GM18951 (cell line): ENCODE results near the gene ARMH2.

Experiments
- POLR2A ChIP-seq: IDR thresholded peaks from 4 replicates; pipeline ENCODE4 v1.6.1; 2011; ENCODE audit warnings: mild to moderate bottlenecking; ENCODE audit not compliant: insufficient read length, insufficient read depth; ENCODE audit errors: extremely low read depth
- in situ Hi-C: fragments of 300-500 bp; cut with MboI; formaldehyde crosslinking; loops from one replicate; pipeline ENCODE4 v1.12.0; 2022; ENCODE audit warnings: low sequenced_read_pairs, mixed read lengths, inconsistent platforms; ENCODE audit not compliant: unreplicated experiment

The ARMH2 gene

DNA sequence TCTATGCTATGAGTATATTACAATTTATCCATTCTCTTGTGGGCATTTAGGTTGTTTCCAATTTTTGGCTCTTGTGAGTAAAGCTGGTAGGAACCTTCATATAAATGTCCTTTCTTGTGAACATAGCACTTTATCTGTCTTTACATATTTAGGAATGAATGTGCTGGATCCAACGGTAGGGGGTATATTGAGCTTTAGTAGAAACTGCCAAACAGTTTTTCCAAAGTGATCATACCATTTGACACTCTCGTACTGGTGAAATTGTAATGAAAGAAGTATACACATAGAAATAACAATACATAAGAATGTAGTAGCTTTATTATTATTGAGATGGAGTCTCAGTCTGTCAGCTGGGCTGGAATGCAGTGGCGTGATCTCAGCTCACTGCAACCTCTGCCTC lies 30.9 kb upstream of the ARMH2 start:
- in situ Hi-C loops, result no loop called here
- no peak for TF ChIP-seq POLR2A

DNA sequence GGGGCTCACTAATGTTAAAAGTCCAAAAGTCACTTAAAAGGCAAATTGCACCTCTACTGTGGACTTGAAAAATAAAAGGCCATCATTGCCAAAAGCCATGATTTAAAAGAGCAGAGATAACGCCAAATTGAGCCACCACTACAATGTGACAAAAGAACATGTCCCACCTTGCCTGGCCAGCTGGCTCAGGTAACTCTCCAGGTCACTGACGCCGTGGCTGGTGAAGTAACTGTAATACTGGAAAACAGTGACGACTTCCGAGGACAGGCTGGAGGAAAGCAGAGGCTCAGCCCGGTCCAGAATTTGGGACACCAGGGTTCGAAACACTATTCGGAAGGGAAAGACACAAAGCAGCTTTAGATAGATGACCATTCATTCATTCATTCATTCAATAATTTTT lies 29.3 kb upstream of the ARMH2 start:
- in situ Hi-C loops, result no loop called here
- no peak for TF ChIP-seq POLR2A

DNA sequence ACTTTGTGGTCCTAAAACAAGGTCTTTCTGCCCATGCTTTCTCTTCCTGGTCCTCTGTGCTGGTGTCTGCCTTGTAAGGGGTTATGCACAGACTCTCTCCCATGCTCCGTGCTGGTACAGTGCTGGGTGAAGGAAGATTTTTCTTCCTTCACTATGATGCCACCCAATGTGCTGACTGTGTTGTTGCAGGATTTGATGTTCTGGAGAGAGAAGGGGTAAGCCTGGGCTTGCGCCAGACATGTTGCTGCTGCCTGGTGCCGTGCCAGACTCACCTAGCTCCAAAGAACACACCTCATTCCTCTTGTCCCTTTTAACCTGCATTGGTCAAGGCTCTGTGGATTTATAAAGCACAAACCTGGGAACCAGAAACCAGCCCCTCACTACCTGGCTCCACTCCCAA lies 28.4 kb upstream of the ARMH2 start:
- no peak for TF ChIP-seq POLR2A
- in situ Hi-C loops, result no loop called here

DNA sequence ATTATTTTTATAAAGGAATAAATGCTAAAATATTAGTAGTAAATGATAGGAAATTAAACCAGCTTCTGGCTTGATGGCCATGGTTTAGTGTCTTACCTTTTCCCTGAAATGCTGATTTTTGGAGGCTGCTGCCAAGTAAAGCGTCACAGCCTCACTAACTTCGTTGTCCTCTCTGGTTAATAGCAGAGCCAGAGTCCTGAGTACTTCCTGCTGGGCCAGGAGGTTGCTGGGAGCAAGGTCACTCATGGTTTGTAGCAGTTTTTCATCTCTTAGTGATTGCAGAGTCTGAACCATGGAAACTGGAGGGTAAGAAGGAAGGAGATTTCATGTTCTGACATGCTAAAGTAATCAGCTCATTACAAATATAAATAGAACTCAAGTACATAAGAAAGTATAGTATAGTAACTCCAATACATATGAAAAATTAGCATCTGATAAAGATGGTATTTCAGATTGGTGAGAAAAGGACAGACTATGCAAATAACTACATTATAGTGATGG lies 26.5 kb upstream of the ARMH2 start:
- in situ Hi-C loops, result no loop called here
- no peak for TF ChIP-seq POLR2A

DNA sequence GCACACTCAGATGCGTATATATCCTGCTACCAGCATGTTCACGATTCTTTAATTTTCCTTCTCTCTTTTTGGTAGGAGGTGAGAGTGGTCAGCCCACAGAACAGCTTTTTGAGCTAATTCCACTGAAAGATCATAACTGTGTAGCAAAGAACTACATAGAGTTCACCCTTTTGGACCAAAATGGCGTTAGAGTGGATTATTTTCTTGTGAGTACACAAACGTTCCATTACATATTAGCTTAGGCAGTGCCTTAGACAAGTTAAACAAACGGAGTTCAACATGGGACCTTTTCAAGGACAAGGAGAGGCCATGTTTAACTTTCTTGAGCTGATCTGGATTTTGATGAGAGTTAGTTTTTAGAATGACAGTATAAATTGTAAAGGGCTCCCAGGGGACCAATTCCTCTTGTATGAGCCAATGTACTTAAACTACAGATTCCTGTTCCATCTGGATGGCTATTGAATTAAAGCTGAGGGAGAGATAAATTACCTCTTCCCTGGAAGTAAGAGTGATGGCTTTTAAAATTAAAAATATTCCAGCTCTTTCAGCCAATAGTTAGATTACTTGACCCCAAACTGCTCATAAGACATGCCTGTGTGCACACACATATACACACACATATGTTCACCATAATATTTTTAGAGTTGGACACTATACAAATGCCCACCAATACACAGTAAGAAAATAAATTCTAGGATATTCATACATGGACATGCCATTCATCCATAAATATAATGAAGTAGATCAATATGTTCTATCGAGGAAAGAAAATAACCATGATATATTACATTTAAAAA lies 25.6 kb upstream of the ARMH2 start:
- TF ChIP-seq POLR2A, result no peak
- in situ Hi-C loops, result no loop called here

DNA sequence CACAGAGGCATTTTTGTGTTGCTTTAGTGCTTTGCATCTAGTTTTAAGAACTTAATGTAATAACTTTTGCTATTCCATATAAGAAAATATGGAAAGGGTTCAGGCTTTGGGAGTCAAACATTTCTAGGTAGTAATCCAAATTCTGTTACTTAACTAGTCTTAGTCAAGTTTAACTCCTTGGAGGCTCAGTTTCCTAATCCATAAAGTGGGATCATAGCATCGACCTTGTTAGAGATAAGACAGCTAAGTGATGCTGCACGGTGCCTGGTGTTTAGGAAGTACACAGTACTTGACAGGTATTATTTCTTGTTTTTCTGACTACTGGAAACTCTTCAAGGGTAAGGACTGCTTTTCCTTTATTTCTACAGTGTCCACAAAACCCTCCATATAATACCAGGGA lies 24.5 kb upstream of the ARMH2 start:
- no peak for TF ChIP-seq POLR2A

DNA sequence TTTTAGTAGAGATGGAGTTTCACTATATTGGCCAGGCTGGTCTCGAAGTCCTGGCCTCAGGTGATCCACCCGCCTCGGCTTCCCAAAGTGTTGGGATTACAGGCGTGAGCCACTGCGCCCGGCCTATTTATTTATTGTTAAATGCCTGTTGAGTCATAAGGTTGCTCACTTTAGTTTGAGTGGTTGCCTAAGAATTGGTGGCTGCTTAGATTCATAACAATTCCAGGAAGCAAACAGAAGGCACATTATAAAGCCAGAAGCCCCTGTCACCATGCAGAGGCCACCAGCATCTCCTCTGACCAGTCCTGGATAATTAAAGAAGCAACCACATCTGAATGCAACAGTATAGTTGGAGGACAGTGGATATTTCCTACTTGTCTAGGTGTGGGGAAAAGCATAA lies 24.0 kb upstream of the ARMH2 start:
- no peak for TF ChIP-seq POLR2A
- in situ Hi-C loops, result no loop called here

More for the DNA sequence above, 24.5 kb upstream of the ARMH2 start:
- in situ Hi-C loops, result no loop called here

DNA sequence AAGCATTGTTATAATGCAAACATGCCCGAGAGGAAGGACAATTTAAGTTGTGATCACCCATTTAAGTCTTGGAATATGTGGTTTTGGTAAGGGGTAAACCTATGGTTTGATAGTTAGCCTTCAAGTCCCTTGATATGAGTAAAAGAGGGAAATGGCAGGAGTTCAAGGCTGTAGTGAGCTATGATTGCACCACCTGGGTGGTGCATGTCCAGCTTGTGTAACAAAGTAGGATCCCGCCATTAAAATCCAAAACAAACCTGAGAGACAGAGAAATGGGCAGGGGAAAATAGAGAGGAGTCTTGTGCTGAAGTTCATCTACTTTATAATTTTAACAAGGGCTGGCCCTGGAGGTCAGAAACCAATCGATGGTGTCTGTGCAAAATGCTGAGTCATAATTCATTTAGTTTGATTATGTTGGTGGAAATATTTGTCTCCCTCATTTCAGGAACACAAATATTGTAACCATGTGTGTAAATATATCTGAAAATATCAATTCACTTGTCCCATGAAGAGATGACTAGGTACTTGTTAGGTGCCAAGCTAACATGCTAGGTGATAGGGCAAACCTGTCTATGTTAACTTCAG lies 23.2 kb upstream of the ARMH2 start:
- TF ChIP-seq POLR2A, result no peak
- in situ Hi-C loops, result no loop called here

DNA sequence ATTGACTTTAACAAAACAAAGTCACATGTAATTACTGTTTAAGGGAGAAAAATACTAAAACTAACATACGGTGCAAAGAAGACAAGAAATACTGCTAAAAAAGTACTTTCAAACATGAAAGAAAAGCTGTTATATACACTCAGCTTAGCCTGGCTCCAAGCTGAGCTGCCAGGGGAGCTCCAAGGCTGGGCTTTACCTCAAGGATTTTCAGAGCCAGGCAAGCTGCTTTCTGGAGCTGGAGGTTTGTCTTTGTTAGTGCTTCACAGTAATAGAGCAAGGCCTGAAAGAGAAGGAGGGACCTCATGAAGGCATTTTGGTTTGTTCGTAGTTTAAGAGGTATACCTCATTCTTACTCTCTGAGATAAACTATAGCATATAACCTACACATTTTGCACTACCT lies 19.6 kb upstream of the ARMH2 start:
- in situ Hi-C loops, result no loop called here
- TF ChIP-seq POLR2A, result no peak

DNA sequence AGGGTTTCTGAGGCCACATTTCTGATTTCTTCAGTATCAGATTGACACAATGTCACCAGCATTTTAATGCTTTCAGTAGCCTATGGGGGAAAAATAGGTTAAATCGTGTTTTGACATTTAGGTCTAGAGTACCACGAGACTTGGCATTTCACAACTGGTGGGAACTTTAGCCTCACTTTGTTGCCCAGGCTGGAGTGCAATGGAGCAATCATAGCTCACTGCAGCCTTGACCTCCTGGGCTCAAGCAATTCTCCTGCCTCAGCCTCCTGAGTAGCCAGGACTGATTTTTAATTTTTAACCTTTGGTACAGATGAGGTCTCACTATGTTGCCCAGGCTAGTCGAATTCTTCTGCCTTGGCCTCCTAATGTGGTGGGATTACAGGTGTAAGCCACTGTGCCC lies 11.0 kb upstream of the ARMH2 start:
- no peak for TF ChIP-seq POLR2A
- in situ Hi-C loops, result no loop called here

DNA sequence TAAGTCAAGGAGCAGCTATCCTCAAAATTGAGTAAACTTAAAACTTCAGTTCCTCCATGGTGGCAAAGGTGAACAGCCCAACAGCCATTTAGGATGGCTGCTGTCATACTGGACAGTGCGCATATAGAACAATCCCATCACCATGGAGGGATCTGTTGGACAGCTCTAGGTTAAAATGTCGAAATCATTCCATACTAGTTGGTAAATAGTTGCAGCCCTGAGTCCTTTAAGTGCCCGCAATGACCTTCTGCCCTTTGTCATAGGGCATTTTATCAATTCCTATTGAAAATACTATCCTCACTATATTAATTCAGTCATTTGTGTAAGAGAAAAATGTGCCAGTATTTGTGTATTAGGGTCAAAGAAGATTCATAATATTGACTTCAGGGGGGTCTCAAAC lies 8.9 kb upstream of the ARMH2 start:
- no peak for TF ChIP-seq POLR2A
- in situ Hi-C loops, result no loop called here

DNA sequence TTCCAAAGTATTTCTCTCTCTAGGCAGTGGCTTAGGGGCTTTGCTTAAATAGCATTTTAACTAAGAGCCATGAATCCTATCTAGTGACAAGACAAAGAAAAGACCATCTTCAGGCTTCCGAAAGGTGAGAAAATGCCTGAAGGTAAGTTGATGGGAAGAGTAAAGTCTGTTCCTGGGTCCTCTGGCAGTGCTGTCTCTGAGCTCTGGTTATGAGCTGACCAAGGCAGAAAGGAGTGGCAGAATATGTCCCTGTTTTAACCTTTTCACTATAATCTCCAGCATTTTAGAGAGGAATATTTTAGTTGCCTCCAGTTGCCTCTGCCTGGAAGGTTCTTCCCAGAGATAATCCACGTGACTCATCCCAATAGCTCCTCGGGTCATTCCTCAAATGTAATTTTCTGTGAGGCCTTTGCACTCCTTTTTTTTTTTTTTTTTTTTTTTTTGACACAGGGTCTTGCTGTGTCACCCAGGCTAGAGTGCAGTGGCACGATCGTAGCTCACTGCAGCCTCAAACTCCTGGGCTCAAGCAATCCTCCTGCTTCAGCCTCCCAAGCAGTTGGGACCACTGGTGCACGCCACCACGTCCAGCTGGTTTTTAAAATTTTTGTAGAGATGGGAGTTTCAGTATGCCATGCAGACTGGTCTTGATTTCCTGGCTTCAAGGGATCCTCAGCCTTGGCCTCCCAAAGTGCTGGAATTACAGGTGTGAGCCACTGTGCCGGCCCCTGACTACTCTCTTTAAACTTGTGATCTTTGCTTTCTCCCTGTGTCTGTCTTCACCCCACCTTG lies 3.7 kb upstream of the ARMH2 start:
- TF ChIP-seq POLR2A, result no peak
- in situ Hi-C loops, result no loop called here

DNA sequence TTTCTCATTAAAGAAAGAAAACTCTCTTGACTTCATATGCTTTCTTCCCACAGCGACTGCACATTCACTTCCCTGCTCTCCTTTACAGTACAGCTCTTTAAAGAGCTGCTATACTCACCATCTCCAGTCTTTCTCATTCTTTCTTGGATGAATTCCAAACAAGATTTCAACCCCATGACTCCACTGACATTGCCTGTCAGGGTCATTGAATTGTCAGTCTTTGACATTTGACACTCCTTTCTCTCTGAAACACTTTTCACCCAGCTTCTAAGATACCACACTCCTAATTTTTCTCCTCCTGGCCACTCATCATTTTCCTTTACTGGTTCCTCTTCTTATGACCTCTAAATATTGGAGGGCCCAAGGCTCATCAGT lies 811 bp upstream of the ARMH2 start:
- no peak for TF ChIP-seq POLR2A
- in situ Hi-C loops, result no loop called here

DNA sequence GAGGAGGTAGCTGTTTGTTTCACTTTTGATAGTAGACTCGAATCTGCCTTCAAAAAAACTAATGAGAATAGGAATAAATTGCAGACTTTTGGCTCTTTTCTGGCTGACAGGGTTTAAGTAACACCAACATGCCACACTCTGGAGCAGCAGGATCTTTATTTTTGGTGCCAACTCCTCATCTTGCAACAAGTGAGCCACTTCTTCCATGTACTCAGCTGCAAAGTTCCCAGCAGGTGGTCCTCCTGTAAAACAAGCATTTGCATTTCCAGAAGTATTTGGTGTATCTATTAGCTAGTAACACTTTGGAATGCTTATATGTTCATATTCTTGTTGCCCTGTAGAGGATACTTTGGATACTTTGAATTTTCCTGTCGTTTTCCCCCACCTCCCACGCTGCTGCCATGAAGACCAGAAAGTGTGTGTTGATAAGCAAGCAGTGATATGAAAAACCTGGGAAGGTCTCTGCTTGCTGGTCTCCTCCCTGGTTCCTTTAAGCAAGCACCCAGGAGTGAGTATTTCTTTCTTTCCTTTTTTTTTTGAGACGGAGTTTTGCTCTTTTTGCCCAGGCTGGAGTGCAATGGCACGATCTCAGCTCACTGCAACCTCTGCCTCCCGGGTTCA lies 1.0 kb downstream of the ARMH2 start:
- TF ChIP-seq POLR2A, result no peak
- in situ Hi-C loops, result no loop called here
